T-helper 17 cell (primary cell): Measurements from ENCODE around the gene MRPL10. TPM values are rescaled to one million over a fixed set of nuclear protein-coding genes. Genes with fewer than 3 reads are reported as not detected.

Experiments used
- ATAC-seq: fragments of 150-1000 bp; cut with Tn5 transposase; 2 replicates; pipeline ENCODE4 v1.10.0; 2021; ENCODE audit warnings: mild to moderate bottlenecking, moderate library complexity
- DNase-seq, 3 donors: peaks; one replicate each; pipeline versions ENCODE4 v3.0.0 to v3.0.0-alpha.2; 2020 to 2021
- H3K9me3 ChIP-seq: one replicate; pipeline ENCODE4 v1.7.0; 2013; ENCODE audit warnings: low read length, mild to moderate bottlenecking; ENCODE audit not compliant: control insufficient read depth, poor library complexity, severe bottlenecking
- H3K27ac Mint-ChIP-seq: one replicate; pipeline ENCODE4 v1.8.0; 2022; ENCODE audit warnings: mild to moderate bottlenecking, moderate library complexity, mixed read lengths
- H3K27me3 Mint-ChIP-seq: one replicate; pipeline ENCODE4 v1.8.0; 2022; ENCODE audit warnings: mixed read lengths
- H3K36me3 Mint-ChIP-seq: one replicate; pipeline ENCODE4 v1.8.0; 2022; ENCODE audit warnings: low read depth, mixed read lengths
- H3K4me1 Mint-ChIP-seq: one replicate; pipeline ENCODE4 v1.8.0; 2022; ENCODE audit warnings: mild to moderate bottlenecking, mixed read lengths
- H3K4me3 Mint-ChIP-seq: one replicate; pipeline ENCODE4 v1.8.0; 2022; ENCODE audit warnings: mild to moderate bottlenecking, moderate library complexity, mixed read lengths
- total RNA-seq, 4 donors: library from RNA in 2 of 4; stranded (reverse) in 2 of 4; gene quantifications; one replicate each; pipeline ENCODE4 v1.2.3 and lab custom pipeline; 2022 to 2026

The MRPL10 gene
- total RNA-seq, 2 donors from 2014 or later = 82.3 to 90.2 TPM

DNA sequence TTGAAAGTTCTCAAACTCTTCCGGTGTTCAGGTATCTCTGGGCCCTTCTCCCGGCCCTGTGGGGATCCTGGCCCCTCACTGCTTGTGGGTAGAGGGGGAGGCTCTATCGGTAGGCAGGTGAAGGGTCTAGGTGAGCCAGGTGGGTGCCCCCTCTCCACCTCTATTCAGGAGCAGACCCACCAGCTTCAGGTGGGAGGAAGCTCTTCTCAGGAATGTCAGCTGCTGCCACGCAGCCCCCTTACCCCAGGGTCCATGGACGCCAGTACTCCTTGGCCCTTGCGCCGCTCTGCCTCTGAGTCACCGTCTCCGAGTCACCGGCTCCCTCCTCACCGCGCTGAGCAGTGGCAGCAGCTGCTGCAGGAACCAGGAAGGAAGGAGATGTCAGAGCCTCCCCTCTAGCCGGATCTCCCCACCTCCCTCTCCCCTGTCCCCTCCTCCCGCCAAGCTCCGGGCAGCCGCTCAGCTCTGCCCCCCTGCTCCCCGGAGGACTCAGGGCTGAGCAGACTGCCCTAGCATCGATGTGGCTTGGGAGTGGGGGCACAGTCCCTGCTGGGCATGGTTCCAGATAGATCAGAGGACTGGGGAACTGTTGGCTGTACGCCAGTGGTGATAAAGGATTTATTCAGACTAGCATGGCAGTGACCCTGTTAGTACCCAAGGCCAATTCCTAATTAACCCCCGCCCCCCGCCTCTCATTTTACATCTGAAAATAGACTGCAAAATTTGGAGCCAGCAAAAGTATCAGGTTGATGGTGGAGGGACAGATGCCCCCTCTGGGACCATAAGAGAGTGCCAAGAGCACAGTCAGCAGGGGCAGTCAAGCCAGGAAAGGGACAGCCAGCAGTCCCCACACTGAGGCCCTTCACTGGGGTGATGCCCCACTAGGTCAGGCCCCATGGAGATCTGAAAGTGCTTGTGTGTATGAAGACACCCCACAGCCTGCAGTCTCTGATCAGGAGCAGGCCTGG lies 9.6 kb downstream of the MRPL10 start, which contains the start of gene OSBPL7:
Gene OSBPL7 (minus strand): TSS at position 371 of the 968 bp plus-strand sequence. CDS start 1,516 bp downstream, outside the sequence.
- H3K9me3 ChIP-seq = no peaks in the 10 kb centered on the region
- ATAC-seq (peak; percentile 98), DNase-seq (peak; percentile 46 to 65 (median 57))
- Mint-ChIP-seq H3K4me1 (peaks cover 21% of the 10 kb centered on the region), H3K36me3 (peaks cover 8% of the 10 kb centered on the region), H3K4me3 (peak within 1 kb of the TSS; percentile 97), H3K27me3 (no peaks in the 10 kb centered on the region), H3K27ac (peak within 1 kb of the TSS; percentile 93)

GRCh38 chr17:47821031-47821423 lies 10.3 kb downstream of the MRPL10 start:
- no peak for DNase-seq
- Mint-ChIP-seq H3K27ac (peak overlapping the region; percentile 93), H3K4me1 (peaks cover 21% of the 10 kb centered on the region), H3K36me3 (peaks cover 8% of the 10 kb centered on the region), H3K27me3 (no peaks in the 10 kb centered on the region), H3K4me3 (peak overlapping the region; percentile 97)
- no peak for ATAC-seq
- H3K9me3 ChIP-seq = no peaks in the 10 kb centered on the region

- H3K4me3 Mint-ChIP-seq = peak overlapping the region; percentile 97
- H3K27ac Mint-ChIP-seq = peak overlapping the region; percentile 93
- peaks cover 20% of the 10 kb centered on the region for H3K4me1 Mint-ChIP-seq
- no peaks in the 10 kb centered on the region for H3K9me3 ChIP-seq
- H3K27me3 Mint-ChIP-seq = no peaks in the 10 kb centered on the region
- ATAC-seq (no peak), DNase-seq (no peak)
- peaks cover 4% of the 10 kb centered on the region for H3K36me3 Mint-ChIP-seq
These were observed 11.1 kb downstream of the MRPL10 start for GRCh38 chr17:47820033-47820789.

- Mint-ChIP-seq H3K27me3 (no peaks in the 10 kb centered on the region), H3K36me3 (peaks cover 4% of the 10 kb centered on the region), H3K27ac (peak overlapping the region; percentile 37), H3K4me1 (peaks cover 20% of the 10 kb centered on the region), H3K4me3 (peak overlapping the region; percentile 45)
- DNase-seq (no peak), ATAC-seq (no peak)
- H3K9me3 ChIP-seq = no peaks in the 10 kb centered on the region
These were observed 11.9 kb downstream of the MRPL10 start for GRCh38 chr17:47819475-47819874.

DNA sequence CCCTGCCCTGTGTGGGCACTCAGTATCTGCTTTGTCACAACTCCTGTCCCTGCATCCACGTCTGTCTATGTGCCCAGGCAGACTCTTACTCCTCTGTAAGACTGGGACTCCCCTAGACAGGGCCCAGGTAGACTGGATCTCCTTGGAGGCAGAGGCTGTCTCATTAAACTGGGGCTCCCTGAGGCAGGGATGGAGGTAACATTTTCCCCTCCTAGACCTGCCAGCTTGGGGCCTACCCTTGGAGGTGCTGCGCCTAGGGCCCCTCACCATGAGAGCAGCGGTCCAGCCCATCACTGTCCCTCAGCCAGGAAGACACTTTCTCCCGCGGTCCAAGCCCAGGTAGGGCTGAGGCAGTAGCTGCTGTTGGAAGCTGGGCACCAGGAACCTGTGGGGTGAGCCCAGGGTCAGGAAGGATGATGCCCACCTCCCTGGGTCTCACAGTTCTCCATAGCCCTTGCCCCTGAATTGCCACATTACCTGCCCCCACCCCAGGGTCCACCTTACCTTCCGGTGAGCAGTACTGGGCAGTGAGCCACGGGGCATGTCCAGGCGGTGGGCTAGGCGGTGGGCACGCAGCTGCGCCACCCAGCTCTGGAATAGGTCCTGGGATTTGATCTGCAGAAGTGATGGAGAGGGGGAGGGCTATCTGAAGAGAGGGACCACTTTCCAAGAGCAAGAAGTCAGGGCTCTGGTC lies 13.2 kb downstream of the MRPL10 start:
- peaks cover 3% of the 10 kb centered on the region for H3K36me3 Mint-ChIP-seq
- no peak overlapping the region for H3K4me3 Mint-ChIP-seq
- no peaks in the 10 kb centered on the region for H3K9me3 ChIP-seq
- no peaks in the 10 kb centered on the region for H3K27me3 Mint-ChIP-seq
- ATAC-seq (no peak), DNase-seq (no peak)
- peaks cover 19% of the 10 kb centered on the region for H3K4me1 Mint-ChIP-seq
- H3K27ac Mint-ChIP-seq = no peak overlapping the region

- H3K27me3 Mint-ChIP-seq = no peaks in the 10 kb centered on the region
- H3K4me3 Mint-ChIP-seq = no peak overlapping the region
- DNase-seq = no peak
- no peak overlapping the region for H3K27ac Mint-ChIP-seq
- H3K36me3 Mint-ChIP-seq = peaks cover 10% of the 10 kb centered on the region
- H3K4me1 Mint-ChIP-seq = peaks cover 24% of the 10 kb centered on the region
- H3K9me3 ChIP-seq = no peaks in the 10 kb centered on the region
- no peak for ATAC-seq
These were observed 14.4 kb downstream of the MRPL10 start for GRCh38 chr17:47816947-47817346.

- no peak overlapping the region for H3K27ac Mint-ChIP-seq
- H3K4me3 Mint-ChIP-seq = no peak overlapping the region
- DNase-seq = no peak
- no peak for ATAC-seq
- H3K9me3 ChIP-seq = no peaks in the 10 kb centered on the region
- H3K36me3 Mint-ChIP-seq = peaks cover 18% of the 10 kb centered on the region
- peaks cover 24% of the 10 kb centered on the region for H3K4me1 Mint-ChIP-seq
- H3K27me3 Mint-ChIP-seq = no peaks in the 10 kb centered on the region
These were observed 15.1 kb downstream of the MRPL10 start for GRCh38 chr17:47816111-47816735.

DNA sequence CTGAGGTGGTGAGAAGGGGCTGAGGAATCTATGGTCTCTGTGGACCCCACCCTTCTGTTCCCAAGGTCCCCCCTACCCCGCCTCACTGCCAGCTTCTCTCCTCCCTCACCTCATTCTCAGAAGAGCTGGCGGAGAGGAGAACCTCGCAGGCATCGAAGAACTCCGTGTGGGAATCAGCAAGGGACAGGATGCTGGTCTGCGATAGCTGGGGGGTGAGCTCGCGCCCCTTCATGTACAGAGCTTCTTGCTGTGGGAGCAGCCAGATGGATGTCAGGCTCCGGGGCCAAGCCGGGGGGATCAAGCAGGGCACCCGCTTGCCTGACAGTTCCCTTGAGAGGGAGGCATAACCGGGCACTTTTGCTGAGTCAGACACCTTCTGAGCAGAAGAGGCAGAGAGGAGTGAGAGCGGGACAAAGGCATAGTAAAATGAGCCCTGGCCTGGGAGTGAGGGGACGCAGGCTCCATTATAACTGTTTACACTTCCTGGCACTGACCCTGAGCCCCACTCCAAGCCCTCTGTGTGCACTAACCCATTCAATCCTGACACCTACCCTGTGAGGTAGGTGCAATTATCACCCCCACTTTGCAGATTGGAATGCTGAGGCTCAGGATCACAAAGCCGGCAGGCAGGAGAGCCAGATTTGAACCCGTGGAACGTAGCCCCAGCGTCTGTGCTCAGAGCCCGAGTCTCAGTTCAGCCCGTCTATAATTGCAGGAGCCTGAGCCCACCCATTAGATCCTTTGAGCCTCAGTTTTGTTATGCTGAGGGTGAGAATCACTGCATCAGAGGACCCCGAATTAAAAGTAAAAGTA lies 16.0 kb downstream of the MRPL10 start:
- no peaks in the 10 kb centered on the region for H3K27me3 Mint-ChIP-seq
- peaks cover 22% of the 10 kb centered on the region for H3K36me3 Mint-ChIP-seq
- H3K4me1 Mint-ChIP-seq = peaks cover 18% of the 10 kb centered on the region
- no peak for DNase-seq
- no peaks in the 10 kb centered on the region for H3K9me3 ChIP-seq
- ATAC-seq = no peak
- H3K4me3 Mint-ChIP-seq = no peak overlapping the region
- H3K27ac Mint-ChIP-seq = no peak overlapping the region

DNA sequence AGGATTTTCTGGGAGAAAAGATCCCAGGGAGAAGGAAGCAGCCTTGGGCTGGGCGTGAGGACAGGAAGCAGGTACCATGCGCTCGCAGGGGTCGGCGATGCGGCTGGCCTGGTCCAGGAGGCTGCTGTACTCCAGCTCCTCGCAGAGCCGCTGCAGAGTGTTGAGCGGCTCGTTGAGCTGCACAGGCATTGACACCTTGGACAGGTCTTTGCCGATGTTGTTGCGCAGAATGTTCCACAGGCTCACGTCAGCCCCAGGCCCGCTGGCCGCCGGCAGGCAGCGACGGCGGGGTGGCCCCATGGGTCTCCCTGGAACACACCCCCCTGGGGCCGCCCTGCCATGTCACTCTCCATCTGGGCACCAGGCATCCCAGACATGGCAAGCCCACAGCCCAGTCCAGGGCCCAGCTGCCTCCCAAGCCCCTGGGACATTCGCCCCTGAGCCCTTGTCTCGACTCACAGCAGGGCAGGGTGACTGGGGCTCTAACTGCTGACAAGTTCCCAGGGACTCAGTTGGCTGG lies 17.8 kb downstream of the MRPL10 start:
- Mint-ChIP-seq H3K36me3 (peaks cover 22% of the 10 kb centered on the region), H3K4me3 (no peak overlapping the region), H3K27me3 (no peaks in the 10 kb centered on the region), H3K27ac (no peak overlapping the region), H3K4me1 (peaks cover 17% of the 10 kb centered on the region)
- DNase-seq = no peak
- no peak for ATAC-seq
- H3K9me3 ChIP-seq = no peaks in the 10 kb centered on the region

- Mint-ChIP-seq H3K27me3 (no peaks in the 10 kb centered on the region), H3K4me1 (peaks cover 17% of the 10 kb centered on the region), H3K4me3 (peak overlapping the region; percentile 66), H3K27ac (peak overlapping the region; percentile 87), H3K36me3 (peaks cover 25% of the 10 kb centered on the region)
- DNase-seq = no peak
- no peak for ATAC-seq
- no peaks in the 10 kb centered on the region for H3K9me3 ChIP-seq
These were observed 18.3 kb downstream of the MRPL10 start for GRCh38 chr17:47813077-47813476.

GRCh38 chr17:47812146-47812920 lies 19.0 kb downstream of the MRPL10 start:
- Mint-ChIP-seq H3K4me3 (peak overlapping the region; percentile 66), H3K27ac (peak overlapping the region; percentile 87), H3K27me3 (no peaks in the 10 kb centered on the region), H3K36me3 (peaks cover 26% of the 10 kb centered on the region), H3K4me1 (peaks cover 17% of the 10 kb centered on the region)
- DNase-seq (no peak), ATAC-seq (no peak)
- H3K9me3 ChIP-seq = no peaks in the 10 kb centered on the region
